Measurements from ENCODE around the gene SOX14.

DNA sequence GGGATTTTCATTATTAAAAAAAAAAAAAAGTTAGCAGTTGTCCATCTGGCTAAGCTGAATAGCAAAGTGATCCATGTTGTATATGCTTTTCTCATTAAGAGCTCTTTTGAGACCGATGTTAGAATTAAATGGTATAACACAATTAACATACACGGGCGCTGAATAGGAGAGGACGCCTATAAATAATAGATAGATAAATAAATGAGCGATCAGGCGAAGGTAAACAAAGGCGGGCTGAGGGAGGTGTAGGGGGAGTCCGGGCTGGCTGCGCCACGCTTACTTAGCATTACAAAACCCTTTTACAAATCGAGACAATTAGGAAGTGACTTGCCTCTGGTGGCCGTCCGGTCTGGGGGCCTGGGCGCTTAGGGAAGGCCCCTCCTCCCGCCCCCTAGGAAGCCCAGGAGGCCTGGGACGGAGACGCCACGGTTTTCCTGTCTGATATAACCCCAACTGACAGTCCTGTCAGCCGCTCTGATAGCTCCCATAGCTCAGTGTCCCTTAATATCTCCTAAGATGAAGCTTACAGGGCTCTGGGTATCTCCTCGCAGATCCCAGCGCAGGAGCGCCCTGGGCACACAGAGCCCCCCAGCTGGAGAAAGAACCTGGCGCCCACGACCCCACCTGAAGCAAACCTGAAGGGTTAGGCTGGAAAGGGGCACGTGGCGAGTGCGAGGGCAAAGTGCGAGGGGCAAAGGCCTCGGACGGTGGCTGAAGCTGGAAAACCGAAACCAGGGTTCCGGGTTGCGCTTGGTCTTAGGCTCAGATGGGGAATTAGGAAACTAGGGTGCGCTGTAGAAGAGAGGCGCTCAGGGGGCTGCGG is 3.6 kb downstream of the SOX14 start:
- TF ChIP-seq, protein P1, sequence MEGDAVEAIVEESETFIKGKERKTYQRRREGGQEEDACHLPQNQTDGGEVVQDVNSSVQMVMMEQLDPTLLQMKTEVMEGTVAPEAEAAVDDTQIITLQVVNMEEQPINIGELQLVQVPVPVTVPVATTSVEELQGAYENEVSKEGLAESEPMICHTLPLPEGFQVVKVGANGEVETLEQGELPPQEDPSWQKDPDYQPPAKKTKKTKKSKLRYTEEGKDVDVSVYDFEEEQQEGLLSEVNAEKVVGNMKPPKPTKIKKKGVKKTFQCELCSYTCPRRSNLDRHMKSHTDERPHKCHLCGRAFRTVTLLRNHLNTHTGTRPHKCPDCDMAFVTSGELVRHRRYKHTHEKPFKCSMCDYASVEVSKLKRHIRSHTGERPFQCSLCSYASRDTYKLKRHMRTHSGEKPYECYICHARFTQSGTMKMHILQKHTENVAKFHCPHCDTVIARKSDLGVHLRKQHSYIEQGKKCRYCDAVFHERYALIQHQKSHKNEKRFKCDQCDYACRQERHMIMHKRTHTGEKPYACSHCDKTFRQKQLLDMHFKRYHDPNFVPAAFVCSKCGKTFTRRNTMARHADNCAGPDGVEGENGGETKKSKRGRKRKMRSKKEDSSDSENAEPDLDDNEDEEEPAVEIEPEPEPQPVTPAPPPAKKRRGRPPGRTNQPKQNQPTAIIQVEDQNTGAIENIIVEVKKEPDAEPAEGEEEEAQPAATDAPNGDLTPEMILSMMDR (IDR thresholded peaks at IDR 0.05; ENCODE audit: borderline replicate concordance, extremely low read depth, low read length, poor library complexity, severe bottlenecking) = no peak
- TF ChIP-seq EZH2 (IDR thresholded peaks at IDR 0.05; ENCODE audit: borderline replicate concordance, low read depth, low read length, severe bottlenecking) = no peak
